A549 (cell line): ENCODE results near the gene EXOC3. TPM values are rescaled to one million over a fixed set of nuclear protein-coding genes. Genes with fewer than 3 reads are reported as not detected.

ENCODE experiments used
- ATAC-seq, 2 experiments: fragments of 200-7000 bp in 1 of 2; fragments of >200 bp in 1 of 2; cut with Nextera tagmentation in 1 of 2; cut with Tn5 transposase in 1 of 2; 3 replicates each; pipeline versions ENCODE4 v1.8.0 to v1.9.1; 2018 to 2020; ENCODE audit warnings: mild to moderate bottlenecking in 1 of 2, moderate library complexity in 1 of 2
- CTCF ChIA-PET: fragments of 300-600 bp; sonication (Branson Sonifier 250); formaldehyde crosslinking; extraction: SDS; loops from one replicate; lab custom pipeline; 2021; ENCODE audit warnings: antibody characterized with exemption, inconsistent platforms; lab: Yijun Ruan, JAX
- POLR2A ChIA-PET: fragments of 350-600 bp; formaldehyde crosslinking; extraction: SDS; loops from one replicate; lab custom pipeline; 2021; ENCODE audit warnings: antibody characterized with exemption, inconsistent platforms; lab: Yijun Ruan, JAX
- DNase-seq, 2 experiments: peaks; one replicate each; pipeline versions ENCODE4 v3.0.0 to v3.0.0-alpha.2; 2011 to 2016; ENCODE audit warnings: low read depth in 1 of 2, low spot score in 1 of 2
- FAIRE-seq: peaks from 2 replicates; lab custom pipeline; 2011; peaks lifted over from hg19 to GRCh38; lab: Jason Lieb, UNC
- H3K27ac ChIP-seq, 2 experiments: fragments of >200 bp; sonication (Bioruptor Twin); formaldehyde crosslinking; 3 replicates each; pipeline ENCODE4 v1.5.1; 2016 to 2017
- H3K4me1 ChIP-seq: fragments of >200 bp; sonication (Bioruptor Twin); formaldehyde crosslinking; 3 replicates; pipeline ENCODE4 v1.6.1; 2016
- H3K4me2 ChIP-seq: fragments of >200 bp; sonication (Bioruptor Twin); formaldehyde crosslinking; 3 replicates; pipeline ENCODE4 v1.6.1; 2016
- H3K4me3 ChIP-seq: fragments of >200 bp; sonication (Bioruptor Twin); formaldehyde crosslinking; 3 replicates; pipeline ENCODE4 v1.5.1; 2016
- H3K9me3 ChIP-seq: fragments of >200 bp; sonication (Bioruptor Twin); formaldehyde crosslinking; 3 replicates; pipeline ENCODE4 v1.6.1; 2016
- CBX2 ChIP-seq: fragments of 200-600 bp; sonication (generic); IDR thresholded peaks from 2 replicates; pipeline ENCODE4 v1.6.1; 2016; ENCODE audit warnings: low read depth, mild to moderate bottlenecking, borderline replicate concordance
- CBX8 ChIP-seq: fragments of 200-600 bp; sonication (generic); IDR thresholded peaks from 2 replicates; pipeline ENCODE4 v1.6.1; 2016
- CHD2 ChIP-seq: fragments of 150-350 bp; IDR thresholded peaks from 2 replicates; pipeline ENCODE4 v1.6.1; 2014; ENCODE audit warnings: low read length; ENCODE audit not compliant: partially characterized antibody
- EHF ChIP-seq: fragments of 250-450 bp; sonication (Bioruptor Pico); IDR thresholded peaks from 2 replicates; pipeline ENCODE4 v1.5.0; 2020; ENCODE audit warnings: mild to moderate bottlenecking
- EHMT2 ChIP-seq: fragments of 200-600 bp; sonication (generic); IDR thresholded peaks from 2 replicates; pipeline ENCODE4 v1.6.1; 2016; ENCODE audit warnings: antibody characterized with exemption, low read depth, mild to moderate bottlenecking, moderate library complexity
- EP300 ChIP-seq, 2 experiments: fragments of >200 bp; sonication (Bioruptor Twin); formaldehyde crosslinking; IDR thresholded peaks; 2 replicates in 1 of 2; 3 replicates in 1 of 2; pipeline ENCODE4 v1.6.1; 2016 to 2017
- ESRRA ChIP-seq: fragments of 150-350 bp; IDR thresholded peaks from 2 replicates; pipeline ENCODE4 v1.6.1; 2014; ENCODE audit warnings: mild to moderate bottlenecking, low read length, borderline replicate concordance
- FOSL2 ChIP-seq, 2 experiments: fragments of 450-650 bp in 1 of 2; fragments of >200 bp in 1 of 2; sonication (Bioruptor Twin) in 1 of 2; formaldehyde crosslinking; IDR thresholded peaks; 2 replicates each; pipeline versions ENCODE4 v1.5.0 to v1.6.1; 2016 to 2020; ENCODE audit warnings: mild to moderate bottlenecking in 1 of 2, moderate library complexity in 1 of 2
- HDAC2 ChIP-seq: fragments of 200-600 bp; sonication (generic); IDR thresholded peaks from 2 replicates; pipeline ENCODE4 v1.6.1; 2016
- JUN ChIP-seq, 2 experiments: fragments of >200 bp; sonication (Bioruptor Twin); formaldehyde crosslinking; IDR thresholded peaks; 2 replicates in 1 of 2; 3 replicates in 1 of 2; pipeline ENCODE4 v1.6.1; 2016 to 2017
- MAZ ChIP-seq: fragments of 150-350 bp; IDR thresholded peaks from 2 replicates; pipeline ENCODE4 v1.6.1; 2014; ENCODE audit warnings: antibody characterized with exemption, low read depth, low read length, borderline replicate concordance
- MYC ChIP-seq: IDR thresholded peaks from 2 replicates; pipeline ENCODE4 v1.6.1; 2012; ENCODE audit warnings: mild to moderate bottlenecking, inconsistent platforms, low read length, improper control_type of control experiment, borderline replicate concordance
- NPAS2 ChIP-seq: fragments of 250-450 bp; sonication (Bioruptor Pico); IDR thresholded peaks from 2 replicates; pipeline ENCODE4 v1.8.0; 2022; ENCODE audit warnings: mild to moderate bottlenecking, moderate library complexity, borderline replicate concordance
- RAD21 ChIP-seq, 2 experiments: fragments of >200 bp in 1 of 2; sonication (Bioruptor Twin) in 1 of 2; formaldehyde crosslinking in 1 of 2; IDR thresholded peaks in 1 of 2; conservative IDR thresholded peaks in 1 of 2; 2 replicates in 1 of 2; 3 replicates in 1 of 2; pipeline ENCODE4 v1.6.1; 2012 to 2018; ENCODE audit warnings: inconsistent platforms in 1 of 2
- RARB ChIP-seq: fragments of 250-450 bp; sonication (Bioruptor Pico); IDR thresholded peaks from 2 replicates; pipeline ENCODE4 v1.8.0; 2021; ENCODE audit warnings: mild to moderate bottlenecking, moderate library complexity
- RFX5 ChIP-seq: fragments of 450-650 bp; IDR thresholded peaks from 2 replicates; pipeline ENCODE4 v1.7.1; 2014; ENCODE audit warnings: antibody characterized with exemption, mild to moderate bottlenecking, moderate library complexity
- RNF2 ChIP-seq: fragments of 200-600 bp; sonication (generic); IDR thresholded peaks from 2 replicates; pipeline ENCODE4 v1.6.1; 2016; ENCODE audit warnings: low read depth, mild to moderate bottlenecking, antibody characterized with exemption, moderate library complexity, borderline replicate concordance
- SMC3 ChIP-seq: fragments of >200 bp; sonication (Bioruptor Twin); formaldehyde crosslinking; IDR thresholded peaks from 3 replicates; pipeline ENCODE4 v1.6.1; 2018; ENCODE audit warnings: inconsistent platforms
- TFCP2L1 ChIP-seq: fragments of 250-450 bp; sonication (Bioruptor Pico); IDR thresholded peaks from 2 replicates; pipeline ENCODE4 v1.5.0; 2021; ENCODE audit warnings: mild to moderate bottlenecking
- TP53 ChIP-seq: fragments of 250-450 bp; sonication (Bioruptor Pico); IDR thresholded peaks from 2 replicates; pipeline ENCODE4 v1.5.0; 2021; ENCODE audit warnings: mild to moderate bottlenecking, moderate library complexity
- ZFP36 ChIP-seq: fragments of 450-650 bp; IDR thresholded peaks from 2 replicates; pipeline ENCODE4 v1.6.1; 2014; ENCODE audit warnings: borderline replicate concordance; ENCODE audit not compliant: partially characterized antibody
- ZNF302 ChIP-seq: fragments of 250-450 bp; sonication (Bioruptor Pico); IDR thresholded peaks from 2 replicates; pipeline ENCODE4 v1.9.0; 2021; ENCODE audit warnings: inconsistent platforms, mild to moderate bottlenecking, moderate library complexity
- ZSCAN20 ChIP-seq: fragments of 250-450 bp; sonication (Bioruptor Pico); IDR thresholded peaks from 2 replicates; pipeline ENCODE4 v1.8.0; 2022; ENCODE audit warnings: mild to moderate bottlenecking, moderate library complexity
- WGBS: methylation state at CpG from one replicate; pipeline ENCODE4 v1.1.6; 2017; ENCODE audit errors: missing lambda C conversion rate; 5-methylcytosine and 5-hydroxymethylcytosine counted together
- polyA plus RNA-seq, 4 experiments: library from polyadenylated mRNA; depleted of rRNA in 3 of 4; stranded (reverse); fragments of >200 nt; fragmentation: RNase III in 1 of 4; extraction: RNeasy Plus Mini Kit Qiagen cat#74134 plus additional on column Dnase treatment in 1 of 4; gene quantifications; 2 replicates in 3 of 4; 3 replicates in 1 of 4; pipeline ENCODE4 v1.2.3, GENCODE V29; 2011 to 2017
- TF ChIP-seq, protein P1 (sequence below): IDR thresholded peaks from 2 replicates; pipeline ENCODE4 v1.6.1; 2012; ENCODE audit warnings: low read depth, borderline replicate concordance
- TF ChIP-seq, protein P2 (sequence below): fragments of 450-650 bp; IDR thresholded peaks from 2 replicates; pipeline ENCODE4 v1.6.1; 2014; ENCODE audit warnings: antibody characterized with exemption
- TF ChIP-seq, protein P3 (sequence below): IDR thresholded peaks from 2 replicates; pipeline ENCODE4 v1.6.1; 2012
- TF ChIP-seq, protein P4 (sequence below): IDR thresholded peaks from 2 replicates; pipeline ENCODE4 v1.6.1; 2012

The EXOC3 gene
- polyA plus RNA-seq, 2 of the 4 experiments (the other 2 are of a cell fraction) = 20.0 to 33.6 TPM

DNA sequence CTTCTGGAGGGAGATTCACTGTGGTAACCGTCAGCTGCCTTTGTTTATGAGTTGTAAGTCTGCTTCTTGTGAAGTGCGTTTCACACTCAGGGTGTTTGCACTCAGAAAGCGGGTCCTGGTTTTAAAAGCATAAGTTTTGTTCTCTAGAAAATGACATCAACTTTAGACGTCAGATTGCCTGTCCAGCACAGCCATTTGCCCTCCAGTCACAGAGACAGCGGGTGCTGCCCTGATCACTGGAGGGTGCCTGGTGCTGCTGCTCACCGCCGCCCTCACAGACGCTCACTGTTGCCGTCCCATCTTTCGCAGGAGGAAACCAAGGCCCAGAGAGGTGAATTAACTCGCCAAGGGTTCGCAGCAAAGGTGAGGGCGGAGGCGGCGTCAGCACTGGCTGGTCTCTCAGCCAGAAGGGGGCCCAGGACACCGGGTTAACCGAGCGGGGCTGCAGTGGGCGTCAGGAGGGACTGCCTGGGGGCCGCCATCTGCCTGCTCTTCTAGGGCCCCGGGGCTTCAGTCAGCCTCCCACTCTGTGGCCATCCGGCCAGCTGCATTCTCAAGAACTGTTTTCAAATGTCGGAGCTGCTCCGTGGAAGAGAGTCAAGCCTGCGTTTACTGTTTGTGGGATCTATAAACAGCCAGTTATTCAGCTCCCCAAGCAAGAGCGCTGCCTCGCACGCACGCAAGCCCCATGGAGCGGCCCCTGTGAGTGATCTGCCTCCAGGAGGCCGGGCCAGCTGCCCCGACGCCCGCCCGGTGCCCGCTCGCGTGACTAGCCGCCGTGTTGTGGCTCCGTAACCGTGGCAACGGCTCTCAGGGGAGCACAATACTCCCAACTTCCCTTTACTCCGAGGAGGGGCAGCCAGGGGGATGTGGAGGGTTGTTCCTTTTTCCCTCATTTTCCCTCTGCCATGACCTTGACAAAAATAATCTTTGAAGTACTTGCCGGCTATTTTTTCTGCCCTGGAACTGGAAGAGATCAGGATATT, 43.4 kb upstream of the EXOC3 start:
- Histone ChIP-seq H3K4me3 (no peak overlapping the region), H3K4me2 (peak overlapping the region; percentile 38; the same call in 2 of the 3 replicates), H3K27ac (0 out of 6 replicates have a peak overlapping the region, but pooled peaks of 1 of the 2 experiments have one; percentile 8), H3K9me3 (no peaks in the 10 kb centered on the region), H3K4me1 (peaks cover 8% of the 10 kb centered on the region; the same call in 2 of the 3 replicates)
- WGBS = 76% methylated on average over 45 of the region's 45 CpGs
- ATAC-seq (peak; percentile 61 to 68; a peak in 4 of 6 replicates), DNase-seq (peak; percentile 35 to 47), FAIRE-seq (no peak)
- TF ChIP-seq ESRRA (no peak), MYC (no peak), NPAS2 (CRISPR knock-in tag) (no peak), RARB (no peak), RFX5 (no peak), HDAC2 (no peak), TFCP2L1 (CRISPR knock-in tag) (no peak), EHMT2 (no peak)
- TF ChIP-seq, protein P1, sequence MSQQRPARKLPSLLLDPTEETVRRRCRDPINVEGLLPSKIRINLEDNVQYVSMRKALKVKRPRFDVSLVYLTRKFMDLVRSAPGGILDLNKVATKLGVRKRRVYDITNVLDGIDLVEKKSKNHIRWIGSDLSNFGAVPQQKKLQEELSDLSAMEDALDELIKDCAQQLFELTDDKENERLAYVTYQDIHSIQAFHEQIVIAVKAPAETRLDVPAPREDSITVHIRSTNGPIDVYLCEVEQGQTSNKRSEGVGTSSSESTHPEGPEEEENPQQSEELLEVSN = no peak
- POLR2A ChIA-PET = no interaction called here
- CTCF ChIA-PET = interaction anchor here (1.2 kb wide), 1 partner anchor 22 kb away, joined by 3 read pairs; no protein-coding TSS in a partner anchor

DNA sequence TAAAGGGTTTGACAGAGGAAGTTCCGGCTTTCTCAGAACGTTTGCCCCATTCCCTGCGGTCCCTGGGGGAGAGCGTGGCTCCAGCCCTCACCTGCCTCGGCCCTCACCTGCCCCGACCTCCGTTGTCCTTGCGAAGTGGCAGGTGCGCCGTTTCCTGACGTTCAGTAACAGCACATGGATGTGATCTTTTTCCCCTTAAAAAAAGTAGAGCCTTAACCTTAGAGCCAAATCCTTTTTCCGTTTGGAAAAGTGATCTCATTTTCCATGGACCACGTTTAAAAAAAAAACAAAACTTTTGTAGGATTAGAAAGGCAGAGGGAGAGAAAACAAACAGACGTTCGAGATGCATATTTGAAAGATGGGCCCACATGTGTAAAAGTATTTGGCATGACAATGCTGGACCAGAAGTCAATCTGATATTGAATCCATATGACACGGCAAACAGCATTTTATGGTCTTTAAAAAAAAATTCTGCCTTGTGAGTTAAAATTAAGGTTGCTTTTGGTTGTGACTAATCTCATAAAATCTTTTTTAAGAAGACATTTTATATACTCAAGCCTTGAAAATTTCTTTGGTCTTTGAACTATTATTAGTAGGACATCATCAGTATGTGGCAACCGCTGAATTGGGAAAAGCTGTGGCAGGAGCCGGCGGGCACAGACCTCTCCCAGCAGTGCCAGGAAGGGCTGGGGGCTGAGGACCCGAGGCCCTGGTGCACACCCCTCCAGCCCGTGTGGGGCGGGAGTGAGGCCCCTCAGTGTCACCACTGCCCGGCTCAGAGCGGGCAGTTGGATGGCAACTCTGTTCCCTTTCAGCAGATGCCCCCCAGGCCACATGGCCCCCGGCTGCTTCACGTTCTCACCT, 42.5 kb upstream of the EXOC3 start:
- TF ChIP-seq RNF2 (no peak), CBX8 (no peak), EHF (CRISPR knock-in tag) (no peak), EP300 (IDR thresholded peaks at IDR 0.05) (no peak), TP53 (CRISPR knock-in tag) (no peak), RAD21 (conservative IDR thresholded peaks at IDR 0.05 in 1 of 2, IDR thresholded peaks at IDR 0.05 in 1 of 2) (no peak), SMC3 (no peak), FOSL2 (IDR thresholded peaks at IDR 0.05) (no peak), FOSL2 (CRISPR knock-in tag; IDR thresholded peaks at IDR 0.05) (no peak), TFCP2L1 (CRISPR knock-in tag) (no peak), JUN (IDR thresholded peaks at IDR 0.05) (no peak), CBX2 (no peak), ZFP36 (no peak), ZNF302 (CRISPR knock-in tag) (no peak), ZSCAN20 (CRISPR knock-in tag) (no peak), MAZ (no peak), CHD2 (no peak)
- TF ChIP-seq, protein P2, sequence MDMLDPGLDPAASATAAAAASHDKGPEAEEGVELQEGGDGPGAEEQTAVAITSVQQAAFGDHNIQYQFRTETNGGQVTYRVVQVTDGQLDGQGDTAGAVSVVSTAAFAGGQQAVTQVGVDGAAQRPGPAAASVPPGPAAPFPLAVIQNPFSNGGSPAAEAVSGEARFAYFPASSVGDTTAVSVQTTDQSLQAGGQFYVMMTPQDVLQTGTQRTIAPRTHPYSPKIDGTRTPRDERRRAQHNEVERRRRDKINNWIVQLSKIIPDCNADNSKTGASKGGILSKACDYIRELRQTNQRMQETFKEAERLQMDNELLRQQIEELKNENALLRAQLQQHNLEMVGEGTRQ = no peak
- TF ChIP-seq, protein P3, sequence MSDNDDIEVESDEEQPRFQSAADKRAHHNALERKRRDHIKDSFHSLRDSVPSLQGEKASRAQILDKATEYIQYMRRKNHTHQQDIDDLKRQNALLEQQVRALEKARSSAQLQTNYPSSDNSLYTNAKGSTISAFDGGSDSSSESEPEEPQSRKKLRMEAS = no peak
- TF ChIP-seq, protein P4, sequence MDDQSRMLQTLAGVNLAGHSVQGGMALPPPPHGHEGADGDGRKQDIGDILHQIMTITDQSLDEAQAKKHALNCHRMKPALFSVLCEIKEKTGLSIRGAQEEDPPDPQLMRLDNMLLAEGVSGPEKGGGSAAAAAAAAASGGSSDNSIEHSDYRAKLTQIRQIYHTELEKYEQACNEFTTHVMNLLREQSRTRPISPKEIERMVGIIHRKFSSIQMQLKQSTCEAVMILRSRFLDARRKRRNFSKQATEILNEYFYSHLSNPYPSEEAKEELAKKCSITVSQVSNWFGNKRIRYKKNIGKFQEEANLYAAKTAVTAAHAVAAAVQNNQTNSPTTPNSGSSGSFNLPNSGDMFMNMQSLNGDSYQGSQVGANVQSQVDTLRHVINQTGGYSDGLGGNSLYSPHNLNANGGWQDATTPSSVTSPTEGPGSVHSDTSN = no peak
- ATAC-seq (no peak), DNase-seq (no peak), FAIRE-seq (no peak)
- no peak overlapping the region for H3K27ac ChIP-seq
- POLR2A ChIA-PET = no interaction called here
- H3K9me3 ChIP-seq = no peaks in the 10 kb centered on the region
- H3K4me1 ChIP-seq = peaks cover 3% of the 10 kb centered on the region; the same call in 1 of the 3 replicates
- peak overlapping the region; percentile 38; the same call in 2 of the 3 replicates for H3K4me2 ChIP-seq
- H3K4me3 ChIP-seq = no peak overlapping the region
- CTCF ChIA-PET = no interaction called here
- 84% methylated on average over 26 of the region's 26 CpGs for WGBS
